Upper lobe of left lung (tissue), 6 donors: Measurements from ENCODE around the gene COA3. TPM values are rescaled to one million over a fixed set of nuclear protein-coding genes. Genes with fewer than 3 reads are reported as not detected.
A peak's percentile ranks its signal among the peaks of the same experiment; 100 is the strongest.

Experiments
- ATAC-seq, 2 donors: fragments of 200-7000 bp; cut with Tn5 transposase; one replicate each; pipeline ENCODE4 v1.9.1; 2022; ENCODE audit warnings: mild to moderate bottlenecking in 2 of 2, moderate library complexity in 2 of 2; ENCODE audit not compliant: low FRiP score in 2 of 2
- DNase-seq, 2 donors: peaks; one replicate each; pipeline ENCODE4 v3.0.0-alpha.2; 2019 to 2020
- H3K27ac ChIP-seq, 4 donors: fragments of 200-600 bp; sonication (generic); one replicate each; pipeline ENCODE4 v1.5.1; 2016 to 2019
- H3K27me3 ChIP-seq, 4 donors: fragments of 200-600 bp; sonication (generic); one replicate each; pipeline ENCODE4 v1.5.1; 2017 to 2019
- H3K36me3 ChIP-seq, 4 donors: fragments of 200-600 bp; sonication (generic); one replicate each; pipeline ENCODE4 v1.5.1; 2016 to 2019
- H3K4me1 ChIP-seq, 4 donors: fragments of 200-600 bp; sonication (generic); one replicate each; pipeline ENCODE4 v1.5.1; 2018 to 2019
- H3K4me3 ChIP-seq, 4 donors: fragments of 200-600 bp; sonication (generic); one replicate each; pipeline ENCODE4 v1.5.1; 2017 to 2019; ENCODE audit warnings: mild to moderate bottlenecking in 2 of 4, moderate library complexity in 1 of 4
- H3K9me3 ChIP-seq, 4 donors: fragments of 200-600 bp; sonication (generic); one replicate each; pipeline ENCODE4 v1.5.1; 2018 to 2019
- CTCF ChIP-seq, 6 experiments: fragments of 450-650 bp in 4 of 6; fragments of 200-600 bp in 2 of 6; sonication (generic) in 2 of 6; IDR thresholded peaks; one replicate each; pipeline ENCODE4 v1.5.1; 2016 to 2019; ENCODE audit warnings: antibody characterized with exemption in 6 of 6
- EP300 ChIP-seq, 4 donors: sonication (generic); formaldehyde crosslinking; IDR thresholded peaks; one replicate each; pipeline ENCODE4 v1.5.1; 2017; ENCODE audit warnings: antibody characterized with exemption in 4 of 4, control low read depth in 2 of 4
- POLR2A ChIP-seq, 4 donors: fragments of 450-650 bp; IDR thresholded peaks; one replicate each; pipeline ENCODE4 v1.5.1; 2016 to 2017; ENCODE audit warnings: antibody characterized with exemption in 4 of 4, mild to moderate bottlenecking in 2 of 4
- POLR2AphosphoS5 ChIP-seq, 2 donors: sonication (generic); formaldehyde crosslinking; IDR thresholded peaks; one replicate each; pipeline ENCODE4 v1.5.1; 2017; ENCODE audit warnings: antibody characterized with exemption in 2 of 2
- WGBS, 2 donors: methylation state at CpG; one replicate each; pipeline ENCODE4 v1.1.5; 2017 to 2018; 5-methylcytosine and 5-hydroxymethylcytosine counted together
- total RNA-seq, 6 donors: library from RNA; depleted of rRNA in 4 of 6; stranded (reverse); fragments of >200 nt in 4 of 6; gene quantifications; one replicate each; pipeline versions ENCODE4 v1.1.0 to v1.2.1, GENCODE V29; 2016 to 2021
- donor health status: DM: no; HTN: no; CAD: no; lungs with moderate emphysema.
- donor health status: DM: no; HTN: yes; CAD: no; lungs with severe emphysema.

The COA3 gene
- total RNA-seq, 6 donors from 2014 or later = 23.3 to 95.3 (median 67.4) TPM

- Histone ChIP-seq H3K4me3 (no peak overlapping the region), H3K27me3 (no peaks in the 10 kb centered on the region), H3K36me3 (peaks cover 3 to 21% (median 15%) of the 10 kb centered on the region in 4 donors), H3K27ac (no peak overlapping the region), H3K4me1 (no peaks in the 10 kb centered on the region), H3K9me3 (no peaks in the 10 kb centered on the region)
- no peak for DNase-seq
- 100% methylated on average over 1 of the region's 1 CpG for WGBS, 2 donors
- TF ChIP-seq EP300 (IDR thresholded peaks at IDR 0.05) (no peak), POLR2A (IDR thresholded peaks at IDR 0.05) (no peak), POLR2AphosphoS5 (IDR thresholded peaks at IDR 0.05) (no peak), CTCF (IDR thresholded peaks at IDR 0.05) (no peak)
- no peak for ATAC-seq
These were observed 7.7 kb upstream of the COA3 start for GRCh38 chr17:42806249-42806648.

- peaks cover 0 to 8% (median 4%) of the 10 kb centered on the region in 4 donors for H3K36me3 ChIP-seq
- DNase-seq (peak in 1 of 2 donors; percentile 26), ATAC-seq (peak in 1 of 2 donors; percentile 80)
- WGBS, 2 donors = 67 to 80% methylated on average over 1 of the region's 1 CpG
- H3K4me3 ChIP-seq = no peak overlapping the region
- no peaks in the 10 kb centered on the region for H3K4me1 ChIP-seq
- H3K27ac ChIP-seq = peak overlapping the region in 1 of 4 donors; percentile 60
- TF ChIP-seq POLR2AphosphoS5 (IDR thresholded peaks at IDR 0.05) (no peak), EP300 (IDR thresholded peaks at IDR 0.05) (no peak), POLR2A (IDR thresholded peaks at IDR 0.05) (no peak), CTCF (IDR thresholded peaks at IDR 0.05) (no peak)
- no peaks in the 10 kb centered on the region for H3K27me3 ChIP-seq
- no peaks in the 10 kb centered on the region for H3K9me3 ChIP-seq
These were observed 6.4 kb upstream of the COA3 start for GRCh38 chr17:42804918-42805367.

- Histone ChIP-seq H3K4me3 (no peak overlapping the region), H3K36me3 (no peaks in the 10 kb centered on the region), H3K4me1 (peaks cover 4 to 6% (median 5%) of the 10 kb centered on the region in 4 donors), H3K27ac (no peak overlapping the region), H3K27me3 (no peaks in the 10 kb centered on the region), H3K9me3 (no peaks in the 10 kb centered on the region)
- WGBS, 2 donors = 44 to 51% methylated on average over 2 of the region's 2 CpGs
- TF ChIP-seq EP300 (IDR thresholded peaks at IDR 0.05) (no peak), CTCF (IDR thresholded peaks at IDR 0.05) (no peak), POLR2A (IDR thresholded peaks at IDR 0.05) (no peak), POLR2AphosphoS5 (IDR thresholded peaks at IDR 0.05) (no peak)
- ATAC-seq (no peak), DNase-seq (no peak)
These were observed 4.8 kb upstream of the COA3 start for GRCh38 chr17:42803074-42803883.

- H3K4me1 ChIP-seq = peaks cover 18 to 24% (median 22%) of the 10 kb centered on the region in 4 donors
- ATAC-seq (no peak), DNase-seq (no peak)
- 19 to 21% methylated on average over 10 of the region's 10 CpGs for WGBS, 2 donors
- H3K27me3 ChIP-seq = no peaks in the 10 kb centered on the region
- H3K4me3 ChIP-seq = peak overlapping the region; percentile 50 to 95 (median 78)
- H3K27ac ChIP-seq = peak overlapping the region; percentile 55 to 92 (median 78)
- no peaks in the 10 kb centered on the region for H3K9me3 ChIP-seq
- TF ChIP-seq POLR2AphosphoS5 (IDR thresholded peaks at IDR 0.05) (no peak), EP300 (IDR thresholded peaks at IDR 0.05) (no peak), POLR2A (IDR thresholded peaks at IDR 0.05) (no peak), CTCF (IDR thresholded peaks at IDR 0.05) (no peak)
- peaks cover 0 to 8% (median 0%) of the 10 kb centered on the region in 4 donors for H3K36me3 ChIP-seq
These were observed 507 bp downstream of the COA3 start for GRCh38 chr17:42798011-42798382.
